HG02973 (cell line): Measurements from ENCODE around the gene NRL.

Experiments used
- ATAC-seq: cut with Tn5 transposase; IDR thresholded peaks from one replicate; pipeline ENCODE4 v1.9.1; 2021; ENCODE audit warnings: moderate library complexity; ENCODE audit not compliant: unreplicated experiment

Gene NRL

GRCh38 chr14:24145219-24145618 lies 30.5 kb upstream of the NRL start:
- ATAC-seq = no peak

- ATAC-seq = no peak
Measured at GRCh38 chr14:24144451-24144850, 29.7 kb upstream of the NRL start.

- ATAC-seq = no peak
Measured at GRCh38 chr14:24143511-24143910, 28.8 kb upstream of the NRL start.

GRCh38 chr14:24141097-24141880 lies 26.5 kb upstream of the NRL start, which contains the start of gene EMC9:
Gene EMC9, minus strand, starts transcription at chr14:24141591. Its CDS starts 287 bp downstream, at chr14:24141304.
- peak; percentile 74 for ATAC-seq

GRCh38 chr14:24139272-24139934 lies 24.7 kb upstream of the NRL start:
- ATAC-seq = no peak

- no peak for ATAC-seq
Measured at GRCh38 chr14:24138396-24139271, 23.9 kb upstream of the NRL start.

GRCh38 chr14:24137529-24138395 lies 23.0 kb upstream of the NRL start:
- ATAC-seq = no peak

GRCh38 chr14:24136684-24137528 lies 22.2 kb upstream of the NRL start:
- no peak for ATAC-seq

GRCh38 chr14:24135834-24136683 lies 21.3 kb upstream of the NRL start, which contains the start of gene PSME1:
Gene PSME1, plus strand, starts transcription at chr14:24136194. Its CDS starts 69 bp downstream, at chr14:24136263.
- ATAC-seq = peak; percentile 86

GRCh38 chr14:24135584-24135833 lies 20.8 kb upstream of the NRL start:
- ATAC-seq = peak; percentile 7

GRCh38 chr14:24133735-24134134 lies 19.0 kb upstream of the NRL start:
- ATAC-seq = no peak

- ATAC-seq = no peak
Measured at GRCh38 chr14:24132976-24133375, 18.2 kb upstream of the NRL start.

- no peak for ATAC-seq
Measured at GRCh38 chr14:24132061-24132685, 17.4 kb upstream of the NRL start.

- no peak for ATAC-seq
Measured at GRCh38 chr14:24131549-24131966, 16.8 kb upstream of the NRL start.

GRCh38 chr14:24130717-24131548 lies 16.2 kb upstream of the NRL start:
- no peak for ATAC-seq

- no peak for ATAC-seq
Measured at GRCh38 chr14:24130380-24130716, 15.6 kb upstream of the NRL start, which contains the start of gene FITM1. Gene FITM1, plus strand, starts transcription at chr14:24130659. Its CDS starts 905 bp downstream, at chr14:24131564.

- ATAC-seq = no peak
Measured at GRCh38 chr14:24129410-24129998, 14.8 kb upstream of the NRL start.
